GM21717 (cell line): ENCODE data around the gene RCL1.
A peak's percentile ranks its signal among the peaks of the same experiment; 100 is the strongest.
"Not testable (repeated sequence)": the region's sequence is repeated elsewhere in the genome, so short reads cannot be mapped to it uniquely, and the experiment has no call there.

ENCODE experiments used
- ATAC-seq: cut with Tn5 transposase; IDR thresholded peaks from one replicate; pipeline ENCODE4 v1.9.1; 2021; ENCODE audit warnings: mild to moderate bottlenecking, moderate library complexity; ENCODE audit not compliant: unreplicated experiment

RCL1 gene

GRCh38 chr9:4781408-4781807 is 11.3 kb upstream of the RCL1 start:
- ATAC-seq, result no peak

GRCh38 chr9:4783191-4783590 is 9.6 kb upstream of the RCL1 start:
- not testable (repeated sequence) for ATAC-seq

DNA sequence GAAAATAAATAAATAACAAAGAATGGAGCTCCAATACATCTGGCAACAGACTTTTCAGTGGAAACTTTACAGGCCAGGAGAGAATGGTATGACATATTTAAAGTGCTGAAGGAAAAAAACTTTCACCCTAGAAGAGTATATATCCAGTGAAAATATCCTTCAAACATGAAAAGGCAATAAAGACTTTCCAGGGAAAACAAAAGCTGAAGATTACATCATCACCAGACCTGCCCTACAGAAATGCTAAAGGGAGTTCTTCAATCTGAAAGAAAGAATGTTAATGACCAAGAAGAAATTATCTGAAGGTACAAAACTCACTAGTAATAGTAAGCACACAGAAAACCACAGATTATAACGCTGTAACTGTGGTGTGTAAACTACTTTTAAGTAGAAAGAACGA is 8.3 kb upstream of the RCL1 start:
- ATAC-seq, result no peak

- no peak for ATAC-seq
Measured at GRCh38 chr9:4786599-4786998, 6.1 kb upstream of the RCL1 start.

DNA sequence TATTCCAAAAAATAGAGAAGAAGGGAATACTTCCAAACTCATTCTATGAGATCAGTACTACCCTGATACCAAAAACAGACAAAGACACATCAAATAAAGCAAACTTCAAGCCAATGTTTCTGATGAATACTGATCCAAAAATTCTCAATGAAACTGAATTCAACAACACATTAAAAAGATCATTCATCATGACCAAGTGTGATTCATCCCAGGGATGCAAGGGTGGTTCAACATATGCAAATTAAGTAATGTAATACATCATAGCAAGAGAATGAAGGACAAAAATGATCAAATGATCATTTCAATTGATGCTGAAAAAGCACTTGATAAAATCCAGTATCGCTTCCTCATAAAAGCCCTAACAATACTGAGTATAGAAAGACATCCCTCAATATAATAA is 4.9 kb upstream of the RCL1 start:
- ATAC-seq, result no peak

- ATAC-seq, result no peak
Measured at GRCh38 chr9:4788703-4789102, 4.0 kb upstream of the RCL1 start.

- peak; percentile 36 for ATAC-seq
Measured at GRCh38 chr9:4792054-4792571, 631 bp upstream of the RCL1 start.

GRCh38 chr9:4793459-4794395 is 983 bp downstream of the RCL1 start:
- ATAC-seq, result no peak

- ATAC-seq, result no peak
Measured at GRCh38 chr9:4794691-4795090, 1.9 kb downstream of the RCL1 start.

DNA sequence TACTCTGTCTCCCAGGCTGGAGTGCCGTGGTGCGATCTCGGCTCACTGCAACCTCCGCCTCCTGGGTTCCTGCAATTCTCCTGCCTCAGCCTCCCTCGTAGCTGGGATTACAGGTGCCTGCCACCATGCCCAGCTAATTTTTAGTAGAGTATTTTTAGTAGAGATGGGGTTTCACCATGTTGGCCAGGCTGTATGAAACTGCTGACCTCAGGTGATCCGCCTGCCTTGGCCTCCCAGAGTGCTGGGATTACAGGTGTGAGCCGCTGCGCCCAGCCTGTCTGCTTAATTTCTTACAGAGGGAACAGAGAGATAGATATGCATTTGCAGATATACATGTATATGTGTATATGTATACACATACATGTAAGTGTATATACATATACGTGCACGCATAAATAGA is 2.4 kb downstream of the RCL1 start:
- ATAC-seq, result not testable (repeated sequence)

DNA sequence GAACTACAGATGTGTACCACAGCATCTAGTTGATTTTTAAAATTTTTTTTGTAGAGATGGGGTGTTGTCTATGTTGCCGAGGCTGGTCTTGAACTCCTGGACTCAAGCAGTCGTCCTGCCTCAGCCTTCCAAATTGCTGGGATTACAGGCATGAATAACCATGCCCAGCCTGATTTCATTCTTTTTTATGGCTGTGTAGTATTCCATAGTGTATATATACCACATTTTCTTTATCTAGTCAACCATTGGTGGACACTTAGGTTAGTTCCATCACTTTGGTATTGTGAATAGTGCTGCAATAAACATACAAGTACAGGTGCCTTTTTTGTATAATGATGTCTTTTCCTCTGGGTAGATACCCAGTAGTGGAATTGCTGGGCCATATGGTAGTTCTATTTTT is 3.8 kb downstream of the RCL1 start:
- no peak for ATAC-seq

GRCh38 chr9:4796988-4797853 is 4.5 kb downstream of the RCL1 start:
- ATAC-seq, result no peak

DNA sequence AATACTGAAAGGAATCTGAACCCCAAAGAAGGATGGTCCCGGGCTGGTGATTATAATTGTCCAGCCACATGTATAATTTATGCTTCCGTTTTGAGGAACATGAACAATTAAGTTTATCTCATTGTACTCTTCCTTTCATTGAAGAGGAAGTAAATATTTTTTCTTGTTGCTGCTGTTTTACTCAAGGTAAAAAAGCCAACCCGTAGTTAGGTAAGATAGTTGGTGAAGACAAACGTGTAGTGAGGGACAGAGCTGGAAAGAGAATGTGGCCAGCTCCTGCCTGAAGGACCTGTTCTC is 5.1 kb downstream of the RCL1 start:
- ATAC-seq, result no peak

- no peak for ATAC-seq
Measured at GRCh38 chr9:4798281-4799032, 5.7 kb downstream of the RCL1 start.

GRCh38 chr9:4799033-4799430 is 6.3 kb downstream of the RCL1 start:
- no peak for ATAC-seq

DNA sequence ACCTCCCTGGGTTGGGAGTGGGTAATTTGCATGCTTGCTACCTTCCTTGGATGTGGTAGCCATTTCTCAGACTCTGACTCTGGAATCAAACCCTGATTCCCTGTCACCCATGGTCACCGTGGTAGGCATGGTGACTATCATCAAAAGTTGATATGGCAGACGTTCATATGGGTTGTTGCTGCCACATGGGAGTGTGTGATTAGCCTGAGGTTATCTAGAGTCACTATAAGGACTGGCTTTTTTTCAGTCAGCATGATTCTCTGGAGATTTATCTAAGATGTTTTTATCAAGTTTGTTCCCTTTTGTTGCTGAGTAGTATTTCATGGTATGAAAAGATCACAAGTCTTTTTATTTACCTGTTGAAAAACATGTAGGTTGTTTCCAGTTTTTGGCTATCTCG is 7.0 kb downstream of the RCL1 start:
- no peak for ATAC-seq

DNA sequence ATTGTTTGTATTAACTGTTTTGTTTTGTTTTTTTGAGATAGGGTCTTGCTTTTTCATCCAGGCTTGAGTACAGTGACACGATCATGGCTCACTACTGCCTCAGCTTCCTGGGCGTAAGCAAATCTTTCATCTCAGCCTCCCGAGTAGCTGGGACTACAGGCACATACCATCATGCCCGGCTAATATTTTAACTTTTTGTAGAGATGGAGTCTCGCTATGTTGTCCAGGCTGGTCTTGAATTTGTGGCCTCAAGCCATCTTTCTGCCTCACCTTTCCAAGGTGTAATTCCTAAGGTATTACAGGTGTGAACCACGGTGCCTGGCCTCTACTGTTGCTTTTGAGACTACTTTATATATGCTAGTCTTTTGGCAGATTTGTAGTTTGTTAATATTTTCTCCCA is 8.4 kb downstream of the RCL1 start:
- ATAC-seq, result no peak

- no peak for ATAC-seq
Measured at GRCh38 chr9:4803670-4804530, 11.2 kb downstream of the RCL1 start.

DNA sequence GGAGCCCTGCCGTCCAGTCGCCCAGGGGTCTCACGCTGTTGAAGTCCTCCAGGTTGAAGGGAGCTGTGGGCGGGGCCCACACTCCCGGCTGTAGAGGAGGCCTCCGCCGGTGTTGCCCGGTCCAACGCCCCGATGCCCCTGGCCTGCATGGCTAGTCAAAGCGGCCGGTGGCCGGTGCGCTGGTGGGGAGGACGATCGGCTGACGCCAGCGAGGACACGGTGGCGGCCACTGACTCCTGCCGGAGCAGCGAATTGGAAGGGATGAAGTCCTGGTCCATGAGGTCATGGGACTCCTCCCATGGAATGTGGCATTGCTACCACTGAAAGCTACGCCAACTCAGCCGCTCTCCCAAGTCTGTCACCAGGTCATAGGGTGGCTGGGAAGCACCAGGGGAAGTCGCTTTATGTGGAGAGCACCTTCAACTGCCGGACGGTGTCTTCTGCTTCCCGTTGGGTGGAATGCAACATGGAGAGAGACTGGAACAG is 11.8 kb downstream of the RCL1 start:
- ATAC-seq, result no peak
